MM.1S (cell line): Measurements from ENCODE around the gene TLDC2.

Experiments
- DNase-seq: peaks from one replicate; pipeline ENCODE4 v3.0.0-alpha.2; 2015
- H2AFZ ChIP-seq: fragments of 300-600 bp; sonication (generic); 2 replicates; pipeline ENCODE4 v1.6.0; 2016; ENCODE audit warnings: antibody characterized with exemption, low read length
- H3F3A ChIP-seq: fragments of 300-600 bp; sonication (generic); 2 replicates; pipeline ENCODE4 v1.6.1; 2016; ENCODE audit warnings: mild to moderate bottlenecking, antibody characterized with exemption, low read length, moderate library complexity, mixed read lengths; ENCODE audit not compliant: insufficient read depth
- H3K27ac ChIP-seq: fragments of 300-600 bp; sonication (generic); 2 replicates; pipeline ENCODE4 v1.5.1; 2016; ENCODE audit warnings: mild to moderate bottlenecking, low read length
- H3K27me3 ChIP-seq: fragments of 300-600 bp; sonication (generic); replicated peaks from 2 replicates; pipeline ENCODE4 v1.6.0; 2016; ENCODE audit warnings: low read length; ENCODE audit not compliant: insufficient read depth
- H3K36me3 ChIP-seq: fragments of 300-600 bp; sonication (generic); replicated peaks from 2 replicates; pipeline ENCODE4 v1.6.1; 2016; ENCODE audit warnings: mild to moderate bottlenecking, low read length, mixed read lengths; ENCODE audit not compliant: insufficient read depth
- H3K4me1 ChIP-seq: fragments of 300-600 bp; sonication (generic); 2 replicates; pipeline ENCODE4 v1.6.1; 2016; ENCODE audit warnings: low read length, mixed read lengths
- H3K4me2 ChIP-seq: fragments of 300-600 bp; sonication (generic); 2 replicates; pipeline ENCODE4 v1.6.0; 2016; ENCODE audit warnings: low read depth, low read length
- H3K4me3 ChIP-seq: fragments of 300-600 bp; sonication (generic); 2 replicates; pipeline ENCODE4 v1.5.1; 2016; ENCODE audit warnings: low read length, mixed read lengths
- H3K79me2 ChIP-seq: fragments of 300-600 bp; sonication (generic); 2 replicates; pipeline ENCODE4 v1.6.1; 2016; ENCODE audit warnings: mixed run types, low read length, mixed read lengths
- H3K9ac ChIP-seq: fragments of 300-600 bp; sonication (generic); 2 replicates; pipeline ENCODE4 v1.6.1; 2016; ENCODE audit warnings: low read length, mixed read lengths
- H3K9me2 ChIP-seq: fragments of 300-600 bp; sonication (generic); replicated peaks from 2 replicates; pipeline ENCODE4 v1.6.1; 2016; ENCODE audit warnings: mild to moderate bottlenecking, low read length, mixed read lengths; ENCODE audit not compliant: insufficient read depth
- H3K9me3 ChIP-seq: fragments of 300-600 bp; sonication (generic); replicated peaks from 2 replicates; pipeline ENCODE4 v1.6.1; 2016; ENCODE audit warnings: mild to moderate bottlenecking, low read length, mixed read lengths; ENCODE audit not compliant: insufficient read depth
- H4K20me1 ChIP-seq: fragments of 300-600 bp; sonication (generic); 2 replicates; pipeline ENCODE4 v1.6.1; 2016; ENCODE audit warnings: mild to moderate bottlenecking, low read length, moderate library complexity, mixed read lengths; ENCODE audit not compliant: insufficient read depth
- CTCF ChIP-seq: fragments of 300-600 bp; sonication (generic); IDR thresholded peaks from 2 replicates; pipeline ENCODE4 v1.5.1; 2016; ENCODE audit warnings: antibody characterized with exemption, low read length, mixed read lengths
- EZH2 ChIP-seq: fragments of 300-600 bp; sonication (generic); optimal IDR thresholded peaks from 2 replicates; pipeline ENCODE3; 2017; ENCODE audit warnings: low read depth, mild to moderate bottlenecking, antibody characterized with exemption, low read length, mixed read lengths
- EZH2phosphoT487 ChIP-seq: fragments of 300-600 bp; sonication (generic); IDR thresholded peaks from 2 replicates; pipeline ENCODE4 v1.6.1; 2018; ENCODE audit warnings: antibody characterized with exemption, low read length

Gene TLDC2

GRCh38 chr20:36861875-36862801 lies 13.8 kb upstream of the TLDC2 start:
- Histone ChIP-seq H3K27me3 (no peaks in the 10 kb centered on the region), H3K36me3 (no peaks in the 10 kb centered on the region), H3K4me3 (no peak overlapping the region), H3K9ac (no peak overlapping the region), H3K79me2 (peaks cover 12% of the 10 kb centered on the region; the same call in 1 of the 2 replicates), H3F3A (peaks cover 13% of the 10 kb centered on the region; the same call in 1 of the 2 replicates), H3K9me2 (no peaks in the 10 kb centered on the region), H4K20me1 (no peaks in the 10 kb centered on the region), H3K27ac (no peak overlapping the region), H3K4me2 (no peak overlapping the region; the same call in 1 of the 2 replicates), H2AFZ (no peak overlapping the region), H3K9me3 (no peaks in the 10 kb centered on the region), H3K4me1 (peaks cover 6% of the 10 kb centered on the region)
- TF ChIP-seq EZH2 (no peak), CTCF (no peak), EZH2phosphoT487 (no peak)
- no peak for DNase-seq

GRCh38 chr20:36862857-36863668 lies 12.9 kb upstream of the TLDC2 start:
- Histone ChIP-seq H3K4me2 (no peak overlapping the region), H3K27ac (no peak overlapping the region), H3K79me2 (peaks cover 12% of the 10 kb centered on the region; the same call in 1 of the 2 replicates), H3F3A (peaks cover 14% of the 10 kb centered on the region; the same call in 1 of the 2 replicates), H3K4me3 (no peak overlapping the region), H2AFZ (no peak overlapping the region), H3K9me2 (no peaks in the 10 kb centered on the region), H3K4me1 (peaks cover 7% of the 10 kb centered on the region), H3K36me3 (no peaks in the 10 kb centered on the region), H4K20me1 (no peaks in the 10 kb centered on the region), H3K9ac (no peak overlapping the region), H3K9me3 (no peaks in the 10 kb centered on the region), H3K27me3 (no peaks in the 10 kb centered on the region)
- DNase-seq = no peak
- TF ChIP-seq EZH2 (no peak), EZH2phosphoT487 (no peak), CTCF (no peak)

- Histone ChIP-seq H3K4me2 (no peak overlapping the region), H4K20me1 (no peaks in the 10 kb centered on the region), H3K9me2 (no peaks in the 10 kb centered on the region), H3K27ac (no peak overlapping the region), H3F3A (peaks cover 14% of the 10 kb centered on the region; the same call in 1 of the 2 replicates), H3K27me3 (no peaks in the 10 kb centered on the region), H3K4me3 (no peak overlapping the region), H2AFZ (no peak overlapping the region), H3K79me2 (peaks cover 12% of the 10 kb centered on the region; the same call in 1 of the 2 replicates), H3K9ac (no peak overlapping the region), H3K4me1 (peaks cover 7% of the 10 kb centered on the region), H3K9me3 (no peaks in the 10 kb centered on the region), H3K36me3 (no peaks in the 10 kb centered on the region)
- TF ChIP-seq CTCF (no peak), EZH2phosphoT487 (no peak), EZH2 (no peak)
- DNase-seq = no peak
Measured at GRCh38 chr20:36865076-36865860, 10.7 kb upstream of the TLDC2 start.
